Ectodermal cell (in vitro differentiated cells): ENCODE results near the gene MSRB2.

Experiments
- H3K27ac ChIP-seq: 2 replicates; pipeline ENCODE4 v1.7.0; 2013; ENCODE audit warnings: mild to moderate bottlenecking, low read depth, low read length; ENCODE audit not compliant: insufficient read depth, poor library complexity, severe bottlenecking
- H3K27me3 ChIP-seq: 2 replicates; pipeline ENCODE4 v1.7.0; 2013; ENCODE audit warnings: mild to moderate bottlenecking, low read length; ENCODE audit not compliant: insufficient read depth, control insufficient read depth, poor library complexity, severe bottlenecking
- H3K36me3 ChIP-seq: one replicate; pipeline ENCODE4 v1.7.0; 2013; ENCODE audit warnings: low read length; ENCODE audit not compliant: control insufficient read depth, insufficient read depth
- H3K4me1 ChIP-seq: one replicate; pipeline ENCODE4 v1.7.0; 2013; ENCODE audit warnings: low read length; ENCODE audit not compliant: control insufficient read depth, insufficient read depth
- H3K4me3 ChIP-seq: 2 replicates; pipeline ENCODE4 v1.7.0; 2013; ENCODE audit warnings: low read depth, low read length, control low read depth; ENCODE audit not compliant: insufficient read depth
- H3K9me3 ChIP-seq: 2 replicates; pipeline ENCODE4 v1.7.0; 2013; ENCODE audit warnings: mild to moderate bottlenecking, low read length, moderate library complexity; ENCODE audit not compliant: control insufficient read depth
- WGBS, 2 experiments: methylation state at CpG; one replicate each; pipeline ENCODE4 v1.1.7; 2013; ENCODE audit warnings: missing lambda C conversion rate in 2 of 2; 5-methylcytosine and 5-hydroxymethylcytosine counted together

MSRB2 gene

GRCh38 chr10:23111517-23112286 lies 16.3 kb downstream of the MSRB2 start:
- Histone ChIP-seq H3K36me3 (peaks cover 11% of the 10 kb centered on the region), H3K27me3 (no peaks in the 10 kb centered on the region), H3K9me3 (no peaks in the 10 kb centered on the region), H3K4me3 (no peak overlapping the region), H3K27ac (no peak overlapping the region), H3K4me1 (peaks cover 9% of the 10 kb centered on the region)
- WGBS, 2 experiments, result 92 to 94% methylated on average over 2 of the region's 2 CpGs

GRCh38 chr10:23114228-23114850 lies 19.0 kb downstream of the MSRB2 start:
- WGBS, 2 experiments, result 97% methylated on average over 7 of the region's 7 CpGs
- H3K27me3 ChIP-seq, result no peaks in the 10 kb centered on the region
- H3K27ac ChIP-seq, result no peak overlapping the region
- H3K9me3 ChIP-seq, result no peaks in the 10 kb centered on the region
- H3K4me3 ChIP-seq, result no peak overlapping the region
- peaks cover 11% of the 10 kb centered on the region for H3K36me3 ChIP-seq
- peaks cover 9% of the 10 kb centered on the region for H3K4me1 ChIP-seq

GRCh38 chr10:23116486-23117205 lies 21.3 kb downstream of the MSRB2 start:
- Histone ChIP-seq H3K27me3 (no peaks in the 10 kb centered on the region), H3K9me3 (no peaks in the 10 kb centered on the region), H3K27ac (no peak overlapping the region), H3K4me1 (peaks cover 5% of the 10 kb centered on the region), H3K36me3 (peaks cover 11% of the 10 kb centered on the region), H3K4me3 (no peak overlapping the region)
- 71% methylated on average over 4 of the region's 4 CpGs for WGBS, 2 experiments

- no peak overlapping the region for H3K4me3 ChIP-seq
- no peaks in the 10 kb centered on the region for H3K36me3 ChIP-seq
- H3K9me3 ChIP-seq, result no peaks in the 10 kb centered on the region
- H3K27me3 ChIP-seq, result no peaks in the 10 kb centered on the region
- no peaks in the 10 kb centered on the region for H3K4me1 ChIP-seq
- WGBS, 2 experiments, result 93% methylated on average over 10 of the region's 11 CpGs
- H3K27ac ChIP-seq, result no peak overlapping the region
These were observed 24.9 kb downstream of the MSRB2 start for GRCh38 chr10:23120001-23120934.

- H3K36me3 ChIP-seq, result no peaks in the 10 kb centered on the region
- WGBS, 2 experiments, result 90 to 93% methylated on average over 5 of the region's 5 CpGs
- no peak overlapping the region for H3K4me3 ChIP-seq
- H3K9me3 ChIP-seq, result no peaks in the 10 kb centered on the region
- no peak overlapping the region for H3K27ac ChIP-seq
- H3K27me3 ChIP-seq, result no peaks in the 10 kb centered on the region
- H3K4me1 ChIP-seq, result no peaks in the 10 kb centered on the region
These were observed 25.8 kb downstream of the MSRB2 start for GRCh38 chr10:23121135-23121534.

- WGBS, 2 experiments, result 95 to 97% methylated on average over 4 of the region's 4 CpGs
- Histone ChIP-seq H3K27ac (no peak overlapping the region), H3K9me3 (no peaks in the 10 kb centered on the region), H3K4me1 (no peaks in the 10 kb centered on the region), H3K4me3 (no peak overlapping the region), H3K27me3 (no peaks in the 10 kb centered on the region), H3K36me3 (no peaks in the 10 kb centered on the region)
These were observed 41.1 kb downstream of the MSRB2 start for GRCh38 chr10:23136462-23136861.

- Histone ChIP-seq H3K9me3 (no peaks in the 10 kb centered on the region), H3K36me3 (no peaks in the 10 kb centered on the region)
- WGBS, 2 experiments, result 84 to 95% methylated on average over 1 of the region's 1 CpG
These were observed 44.3 kb downstream of the MSRB2 start for GRCh38 chr10:23139677-23140076.

GRCh38 chr10:23141995-23142394 lies 46.6 kb downstream of the MSRB2 start:
- Histone ChIP-seq H3K9me3 (no peaks in the 10 kb centered on the region), H3K27ac (no peak overlapping the region), H3K4me1 (no peaks in the 10 kb centered on the region), H3K36me3 (no peaks in the 10 kb centered on the region), H3K4me3 (no peak overlapping the region), H3K27me3 (no peaks in the 10 kb centered on the region)
- 83 to 87% methylated on average over 4 of the region's 4 CpGs for WGBS, 2 experiments

More at GRCh38 chr10:23139677-23140076, 44.3 kb downstream of the MSRB2 start:
- Histone ChIP-seq H3K4me1 (no peaks in the 10 kb centered on the region), H3K27ac (no peak overlapping the region), H3K27me3 (no peaks in the 10 kb centered on the region), H3K4me3 (no peak overlapping the region)

GRCh38 chr10:23146258-23146657 lies 50.9 kb downstream of the MSRB2 start:
- H3K36me3 ChIP-seq, result no peaks in the 10 kb centered on the region
- H3K4me3 ChIP-seq, result no peak overlapping the region
- no peaks in the 10 kb centered on the region for H3K9me3 ChIP-seq
- no peaks in the 10 kb centered on the region for H3K27me3 ChIP-seq
- WGBS, 2 experiments, result 90% methylated on average over 9 of the region's 9 CpGs
- no peaks in the 10 kb centered on the region for H3K4me1 ChIP-seq
- no peak overlapping the region for H3K27ac ChIP-seq
